Neural crest cell (in vitro differentiated cells): ENCODE results near the gene C5. TPM values are rescaled to one million over a fixed set of nuclear protein-coding genes. Genes with fewer than 3 reads are reported as not detected.
"Not testable (repeated sequence)": the region's sequence is repeated elsewhere in the genome, so short reads cannot be mapped to it uniquely, and the experiment has no call there.

ENCODE experiments used
- DNase-seq: peaks from one replicate; pipeline ENCODE4 v3.0.0; 2021; ENCODE audit warnings: low read depth, mixed read lengths, low spot score
- H3K27ac Mint-ChIP-seq: one replicate; pipeline ENCODE4 v1.8.0; 2021; ENCODE audit warnings: mild to moderate bottlenecking, mixed read lengths; ENCODE audit not compliant: unreplicated experiment
- H3K27me3 Mint-ChIP-seq: 2 replicates; pipeline ENCODE4 v1.8.0; 2021; ENCODE audit warnings: low read depth, mild to moderate bottlenecking, mixed read lengths
- H3K36me3 Mint-ChIP-seq: 2 replicates; pipeline ENCODE4 v1.8.0; 2021; ENCODE audit warnings: low read depth, mild to moderate bottlenecking, mixed read lengths
- H3K4me1 Mint-ChIP-seq: 2 replicates; pipeline ENCODE4 v1.8.0; 2021; ENCODE audit warnings: mixed read lengths
- H3K4me3 Mint-ChIP-seq: one replicate; pipeline ENCODE4 v1.8.0; 2021; ENCODE audit warnings: mild to moderate bottlenecking, mixed read lengths
- H3K9me3 Mint-ChIP-seq: 2 replicates; pipeline ENCODE4 v1.8.0; 2021; ENCODE audit warnings: mixed read lengths
- CTCF ChIP-seq: fragments of 200-600 bp; sonication (generic); conservative IDR thresholded peaks from 2 replicates; pipeline ENCODE4 v1.5.0; 2021; ENCODE audit warnings: antibody characterized with exemption, mild to moderate bottlenecking
- total RNA-seq: library from RNA; stranded (reverse); gene quantifications from 2 replicates; pipeline ENCODE4 v1.2.1, GENCODE V29; 2021

Gene C5
- total RNA-seq, 1 donor from 2014 or later: 9.4 TPM

- Mint-ChIP-seq H3K27ac (no peak overlapping the region), H3K4me1 (peaks cover 40% of the 10 kb centered on the region), H3K36me3 (no peaks in the 10 kb centered on the region), H3K4me3 (no peak overlapping the region), H3K9me3 (no peaks in the 10 kb centered on the region), H3K27me3 (peaks cover 3% of the 10 kb centered on the region)
- no peak for DNase-seq
- TF ChIP-seq CTCF: no peak
Observed at GRCh38 chr9:120971938-120972337, 78.1 kb downstream of the C5 start.

- DNase-seq, H3K27ac Mint-ChIP-seq, H3K36me3 Mint-ChIP-seq, H3K9me3 Mint-ChIP-seq, H3K27me3 Mint-ChIP-seq, H3K4me3 Mint-ChIP-seq: not testable (repeated sequence)
- H3K4me1 Mint-ChIP-seq: peaks cover 44% of the 10 kb centered on the region
Observed at GRCh38 chr9:120971471-120971870, 78.6 kb downstream of the C5 start.

- H3K36me3 Mint-ChIP-seq: no peaks in the 10 kb centered on the region
- TF ChIP-seq CTCF: no peak
- H3K27me3 Mint-ChIP-seq: peaks cover 7% of the 10 kb centered on the region
- no peaks in the 10 kb centered on the region for H3K9me3 Mint-ChIP-seq
- no peak for DNase-seq
- no peak overlapping the region for H3K27ac Mint-ChIP-seq
- H3K4me3 Mint-ChIP-seq: no peak overlapping the region
- H3K4me1 Mint-ChIP-seq: peaks cover 47% of the 10 kb centered on the region
Observed at GRCh38 chr9:120970244-120970643, 79.8 kb downstream of the C5 start.

GRCh38 chr9:120966013-120966369, 84.1 kb downstream of the C5 start:
- H3K27me3 Mint-ChIP-seq: peaks cover 11% of the 10 kb centered on the region
- peak overlapping the region; percentile 78 for H3K27ac Mint-ChIP-seq
- peak overlapping the region; percentile 57 for H3K4me3 Mint-ChIP-seq
- peaks cover 41% of the 10 kb centered on the region for H3K4me1 Mint-ChIP-seq
- peaks cover 6% of the 10 kb centered on the region for H3K36me3 Mint-ChIP-seq
- no peak for TF ChIP-seq CTCF
- DNase-seq: no peak
- no peaks in the 10 kb centered on the region for H3K9me3 Mint-ChIP-seq

GRCh38 chr9:120965344-120966012, 84.6 kb downstream of the C5 start:
- peak; percentile 31 for DNase-seq
- peak overlapping the region; percentile 78 for H3K27ac Mint-ChIP-seq
- peaks cover 41% of the 10 kb centered on the region for H3K4me1 Mint-ChIP-seq
- H3K4me3 Mint-ChIP-seq: peak overlapping the region; percentile 57
- H3K36me3 Mint-ChIP-seq: peaks cover 6% of the 10 kb centered on the region
- TF ChIP-seq CTCF: no peak
- H3K27me3 Mint-ChIP-seq: peaks cover 11% of the 10 kb centered on the region
- H3K9me3 Mint-ChIP-seq: no peaks in the 10 kb centered on the region

GRCh38 chr9:120961936-120962335, 88.1 kb downstream of the C5 start:
- Mint-ChIP-seq H3K9me3 (no peaks in the 10 kb centered on the region), H3K27ac (no peak overlapping the region), H3K36me3 (peaks cover 6% of the 10 kb centered on the region), H3K4me1 (peaks cover 33% of the 10 kb centered on the region), H3K4me3 (no peak overlapping the region), H3K27me3 (peaks cover 8% of the 10 kb centered on the region)
- no peak for DNase-seq
- TF ChIP-seq CTCF: no peak
